ENCODE data around the gene ACAP2.

DNA sequence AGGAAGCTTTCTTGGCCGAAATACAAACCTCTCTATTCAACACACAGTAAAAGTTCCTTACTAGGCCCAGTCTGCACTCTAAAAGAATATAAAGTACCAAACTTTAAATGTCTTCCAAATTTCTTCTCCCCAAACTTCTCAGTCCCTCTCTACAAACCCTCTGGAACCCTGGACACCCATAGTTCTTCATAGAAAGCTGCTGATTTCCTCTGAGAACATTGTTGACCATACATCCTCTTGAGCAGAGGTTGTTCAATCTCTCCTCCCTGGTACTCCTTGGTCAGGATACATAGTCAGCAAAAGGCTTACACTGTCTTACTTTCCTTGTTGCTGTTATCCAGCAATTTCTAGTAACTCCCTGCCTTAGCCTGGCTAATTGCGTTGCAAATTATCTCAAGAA, 3.1 kb upstream of the ACAP2 start:
- TF ChIP-seq ZNF121 (CRISPR knock-in tag; IDR thresholded peaks at IDR 0.05): no peak
- TF ChIP-seq, protein P1, sequence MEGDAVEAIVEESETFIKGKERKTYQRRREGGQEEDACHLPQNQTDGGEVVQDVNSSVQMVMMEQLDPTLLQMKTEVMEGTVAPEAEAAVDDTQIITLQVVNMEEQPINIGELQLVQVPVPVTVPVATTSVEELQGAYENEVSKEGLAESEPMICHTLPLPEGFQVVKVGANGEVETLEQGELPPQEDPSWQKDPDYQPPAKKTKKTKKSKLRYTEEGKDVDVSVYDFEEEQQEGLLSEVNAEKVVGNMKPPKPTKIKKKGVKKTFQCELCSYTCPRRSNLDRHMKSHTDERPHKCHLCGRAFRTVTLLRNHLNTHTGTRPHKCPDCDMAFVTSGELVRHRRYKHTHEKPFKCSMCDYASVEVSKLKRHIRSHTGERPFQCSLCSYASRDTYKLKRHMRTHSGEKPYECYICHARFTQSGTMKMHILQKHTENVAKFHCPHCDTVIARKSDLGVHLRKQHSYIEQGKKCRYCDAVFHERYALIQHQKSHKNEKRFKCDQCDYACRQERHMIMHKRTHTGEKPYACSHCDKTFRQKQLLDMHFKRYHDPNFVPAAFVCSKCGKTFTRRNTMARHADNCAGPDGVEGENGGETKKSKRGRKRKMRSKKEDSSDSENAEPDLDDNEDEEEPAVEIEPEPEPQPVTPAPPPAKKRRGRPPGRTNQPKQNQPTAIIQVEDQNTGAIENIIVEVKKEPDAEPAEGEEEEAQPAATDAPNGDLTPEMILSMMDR (IDR thresholded peaks at IDR 0.05): no peak
- no peak for TF ChIP-seq ESRRA (CRISPR knock-in tag; IDR thresholded peaks at IDR 0.05; ENCODE audit: borderline replicate concordance)
- TF ChIP-seq, protein P2, sequence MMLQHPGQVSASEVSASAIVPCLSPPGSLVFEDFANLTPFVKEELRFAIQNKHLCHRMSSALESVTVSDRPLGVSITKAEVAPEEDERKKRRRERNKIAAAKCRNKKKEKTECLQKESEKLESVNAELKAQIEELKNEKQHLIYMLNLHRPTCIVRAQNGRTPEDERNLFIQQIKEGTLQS (CRISPR knock-in tag; conservative IDR thresholded peaks at IDR 0.05): no peak
- TF ChIP-seq, protein P3, sequence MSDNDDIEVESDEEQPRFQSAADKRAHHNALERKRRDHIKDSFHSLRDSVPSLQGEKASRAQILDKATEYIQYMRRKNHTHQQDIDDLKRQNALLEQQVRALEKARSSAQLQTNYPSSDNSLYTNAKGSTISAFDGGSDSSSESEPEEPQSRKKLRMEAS (CRISPR knock-in tag; IDR thresholded peaks at IDR 0.05): no peak
- TF ChIP-seq FOXK1 (CRISPR knock-in tag; IDR thresholded peaks at IDR 0.05): no peak
- TF ChIP-seq, protein P4, sequence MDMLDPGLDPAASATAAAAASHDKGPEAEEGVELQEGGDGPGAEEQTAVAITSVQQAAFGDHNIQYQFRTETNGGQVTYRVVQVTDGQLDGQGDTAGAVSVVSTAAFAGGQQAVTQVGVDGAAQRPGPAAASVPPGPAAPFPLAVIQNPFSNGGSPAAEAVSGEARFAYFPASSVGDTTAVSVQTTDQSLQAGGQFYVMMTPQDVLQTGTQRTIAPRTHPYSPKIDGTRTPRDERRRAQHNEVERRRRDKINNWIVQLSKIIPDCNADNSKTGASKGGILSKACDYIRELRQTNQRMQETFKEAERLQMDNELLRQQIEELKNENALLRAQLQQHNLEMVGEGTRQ (CRISPR knock-in tag; IDR thresholded peaks at IDR 0.05): no peak
- TF ChIP-seq TEAD4 (CRISPR knock-in tag; IDR thresholded peaks at IDR 0.05): no peak
